Embryonic facial prominence (tissue), 1 donor: ENCODE results near the gene PIK3R3.

Experiments
- DNase-seq: peaks from one replicate; pipeline ENCODE4 v3.0.0-alpha.2; 2016; ENCODE audit errors: extremely low spot score

The PIK3R3 gene

GRCh38 chr1:46132529-46133180 is at the start of gene PIK3R3:
PIK3R3 (minus strand) TSS chr1:46132629; CDS start chr1:46131952, 677 bp downstream.
- peak; percentile 99 for DNase-seq

- no peak for DNase-seq
Measured at GRCh38 chr1:46181343-46182260, 49.2 kb upstream of the PIK3R3 start.

- DNase-seq, result no peak
Measured at GRCh38 chr1:46180082-46180616, 47.7 kb upstream of the PIK3R3 start.

DNA sequence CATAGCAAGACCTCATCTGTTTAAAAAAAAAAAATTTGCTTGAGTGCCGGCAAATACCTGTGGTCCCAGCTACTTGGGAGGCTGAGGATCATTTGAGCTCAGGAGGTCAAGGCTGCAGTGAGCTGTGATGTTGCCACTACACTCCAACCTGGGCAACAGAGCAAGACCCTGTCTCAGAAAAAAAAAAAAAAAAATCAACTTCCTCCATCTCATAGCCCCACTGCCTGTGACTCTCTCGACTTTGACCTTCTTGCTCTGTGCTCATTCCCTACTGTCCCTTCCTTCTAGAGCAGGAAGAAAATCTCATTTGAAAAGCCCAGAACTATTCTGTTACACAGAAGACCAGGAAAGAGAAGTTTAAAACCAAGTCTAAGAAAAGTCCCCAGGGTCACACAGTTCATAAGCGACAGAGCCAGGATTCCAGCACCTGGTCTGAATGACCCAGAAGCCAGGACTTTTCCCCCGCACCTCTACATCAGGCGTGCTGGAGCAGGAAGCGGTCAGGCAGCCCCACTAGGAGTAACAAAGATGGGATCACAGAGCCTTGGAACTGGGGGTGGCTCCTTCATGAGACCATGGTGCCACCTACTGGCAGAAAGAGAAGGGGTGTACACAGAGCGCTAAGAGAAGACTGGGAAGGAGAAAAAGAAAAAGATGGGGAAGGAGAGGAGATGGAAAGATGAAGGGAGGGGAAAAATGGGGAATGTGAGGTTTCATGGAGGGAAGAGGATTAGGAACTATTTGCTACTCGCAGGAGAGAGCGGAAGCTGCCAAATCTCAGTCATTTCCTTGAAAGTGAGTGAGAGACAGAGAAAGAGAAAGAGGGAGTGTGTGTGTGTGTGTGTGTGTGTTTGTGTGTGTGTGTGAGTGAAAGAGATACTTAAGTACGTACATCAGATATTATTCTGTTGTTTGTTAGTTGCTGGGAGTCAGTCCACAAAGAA is 47.0 kb upstream of the PIK3R3 start:
- peak; percentile 85 for DNase-seq

DNA sequence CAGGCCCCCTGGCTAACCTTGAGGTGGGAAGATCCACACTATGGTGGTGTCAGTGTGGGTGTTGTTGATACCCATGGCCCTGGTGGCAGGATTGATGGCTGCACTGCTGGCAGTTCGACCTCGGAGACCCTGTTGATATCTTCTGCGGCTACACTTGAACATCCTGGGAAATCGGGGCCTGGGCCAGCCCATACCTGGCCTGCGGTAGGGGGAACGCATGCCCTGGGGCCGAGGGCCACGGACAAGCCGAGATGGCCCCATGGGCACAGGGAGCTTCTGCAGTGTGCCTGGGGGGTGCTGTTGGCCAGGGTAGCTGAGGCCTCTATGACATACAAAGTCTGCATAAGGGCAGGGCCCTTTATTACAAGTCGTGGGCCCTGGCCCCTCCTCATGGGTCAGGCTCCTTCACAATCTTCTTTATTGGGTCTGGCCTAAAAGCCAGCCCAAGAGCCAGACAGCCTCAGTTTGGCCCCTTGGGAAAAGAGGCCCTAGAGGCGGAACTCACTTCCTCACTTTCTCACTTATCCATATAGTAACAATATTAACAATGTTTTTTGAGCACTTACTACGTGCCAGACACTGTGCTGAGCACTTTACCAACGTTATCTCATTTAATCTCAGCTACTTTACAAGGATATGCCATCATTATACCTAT is 43.9 kb upstream of the PIK3R3 start, which contains the start of gene P3R3URF:
Gene P3R3URF, minus strand, starts transcription at position 278 of the 655 bp plus-strand sequence. Its CDS starts 17 bp downstream, at position 261.
- DNase-seq, result no peak

- no peak for DNase-seq
Measured at GRCh38 chr1:46175243-46175642, 42.8 kb upstream of the PIK3R3 start.

DNA sequence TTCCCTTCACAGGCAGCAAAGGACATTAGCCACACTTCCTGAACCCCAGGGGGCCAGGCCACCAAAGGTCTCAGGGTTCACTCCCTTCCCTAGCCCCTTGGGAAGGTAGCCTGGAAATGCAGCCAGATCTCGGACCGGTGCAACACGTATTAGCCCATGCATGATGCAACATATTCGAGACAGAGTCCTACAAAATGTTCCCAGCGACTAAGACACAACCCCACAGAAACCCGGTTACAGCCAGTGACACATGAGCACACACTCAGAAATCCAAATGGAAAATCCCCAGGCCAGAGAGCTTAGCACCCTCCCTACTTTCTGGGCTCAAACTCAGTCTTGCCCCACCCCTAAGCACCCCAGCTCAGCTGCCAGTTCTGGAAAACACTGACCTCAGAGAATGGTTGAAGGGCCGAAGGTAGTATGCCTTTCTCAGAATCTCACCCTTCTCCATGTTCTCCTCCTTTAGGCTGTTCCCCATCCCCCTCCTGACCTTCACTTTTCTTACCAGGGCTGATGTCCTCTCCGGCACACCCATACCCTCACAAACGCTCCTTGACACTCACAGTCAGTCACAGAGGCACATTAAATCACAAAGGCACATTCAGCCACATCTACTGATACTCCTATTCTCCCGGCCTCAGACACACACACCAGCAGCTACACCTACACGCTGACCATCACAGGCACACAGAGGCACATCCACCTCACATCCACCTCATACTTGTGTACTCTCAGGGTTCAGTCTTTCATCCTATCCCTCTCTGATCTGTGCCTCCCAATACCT is 42.2 kb upstream of the PIK3R3 start, which contains the start of gene TSPAN1:
Gene TSPAN1, plus strand, starts transcription at position 640 of the 784 bp plus-strand sequence. CDS start 6,021 bp downstream, outside the sequence.
- no peak for DNase-seq

DNA sequence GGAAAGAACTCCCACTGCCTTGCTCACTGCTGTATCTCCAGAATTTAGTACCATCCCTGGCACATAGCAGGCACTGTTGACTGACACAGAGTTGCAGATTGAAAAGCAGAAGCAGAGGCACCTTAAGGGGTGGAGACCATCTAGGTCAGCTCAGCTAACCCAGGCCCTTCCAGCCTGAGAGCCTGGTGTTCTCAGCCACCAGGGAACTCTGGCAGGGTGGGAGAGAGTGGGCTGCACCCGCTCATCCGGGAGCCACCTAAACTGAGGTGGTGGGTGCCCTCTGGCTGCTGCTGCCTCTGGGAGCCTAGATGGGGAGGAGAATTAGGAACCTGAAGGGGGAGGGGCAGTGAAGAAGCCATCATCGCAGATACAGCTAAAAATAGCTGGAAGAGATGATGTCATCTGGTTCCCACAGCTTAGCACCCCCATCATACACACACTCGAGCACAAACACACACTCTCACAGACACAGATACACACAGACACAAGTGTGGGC is 41.0 kb upstream of the PIK3R3 start:
- DNase-seq, result no peak

GRCh38 chr1:46172321-46172720 is 39.9 kb upstream of the PIK3R3 start:
- DNase-seq, result no peak

GRCh38 chr1:46171871-46172270 is 39.4 kb upstream of the PIK3R3 start:
- no peak for DNase-seq

GRCh38 chr1:46171351-46171750 is 38.9 kb upstream of the PIK3R3 start:
- DNase-seq, result no peak

GRCh38 chr1:46169811-46170454 is 37.5 kb upstream of the PIK3R3 start:
- DNase-seq, result no peak

DNA sequence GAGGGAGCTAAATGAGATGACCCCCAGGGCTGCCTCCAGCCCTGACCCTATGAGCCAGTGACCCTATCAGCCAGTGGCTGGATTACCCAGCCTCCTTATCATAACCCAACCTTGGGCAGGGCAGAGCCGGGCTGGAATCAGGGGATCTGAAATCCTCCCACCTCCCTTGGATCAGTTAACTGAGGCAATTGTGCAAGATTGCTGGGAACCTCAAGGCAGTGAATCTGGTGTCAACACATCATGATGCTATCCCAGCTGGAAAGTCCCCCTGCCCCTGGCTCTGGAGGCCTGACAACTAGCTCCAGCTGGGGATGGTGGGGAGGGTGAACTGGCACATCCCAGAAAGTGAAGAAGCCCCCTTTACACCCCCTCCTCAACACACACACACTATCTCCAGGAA is 36.0 kb upstream of the PIK3R3 start:
- DNase-seq, result no peak

DNA sequence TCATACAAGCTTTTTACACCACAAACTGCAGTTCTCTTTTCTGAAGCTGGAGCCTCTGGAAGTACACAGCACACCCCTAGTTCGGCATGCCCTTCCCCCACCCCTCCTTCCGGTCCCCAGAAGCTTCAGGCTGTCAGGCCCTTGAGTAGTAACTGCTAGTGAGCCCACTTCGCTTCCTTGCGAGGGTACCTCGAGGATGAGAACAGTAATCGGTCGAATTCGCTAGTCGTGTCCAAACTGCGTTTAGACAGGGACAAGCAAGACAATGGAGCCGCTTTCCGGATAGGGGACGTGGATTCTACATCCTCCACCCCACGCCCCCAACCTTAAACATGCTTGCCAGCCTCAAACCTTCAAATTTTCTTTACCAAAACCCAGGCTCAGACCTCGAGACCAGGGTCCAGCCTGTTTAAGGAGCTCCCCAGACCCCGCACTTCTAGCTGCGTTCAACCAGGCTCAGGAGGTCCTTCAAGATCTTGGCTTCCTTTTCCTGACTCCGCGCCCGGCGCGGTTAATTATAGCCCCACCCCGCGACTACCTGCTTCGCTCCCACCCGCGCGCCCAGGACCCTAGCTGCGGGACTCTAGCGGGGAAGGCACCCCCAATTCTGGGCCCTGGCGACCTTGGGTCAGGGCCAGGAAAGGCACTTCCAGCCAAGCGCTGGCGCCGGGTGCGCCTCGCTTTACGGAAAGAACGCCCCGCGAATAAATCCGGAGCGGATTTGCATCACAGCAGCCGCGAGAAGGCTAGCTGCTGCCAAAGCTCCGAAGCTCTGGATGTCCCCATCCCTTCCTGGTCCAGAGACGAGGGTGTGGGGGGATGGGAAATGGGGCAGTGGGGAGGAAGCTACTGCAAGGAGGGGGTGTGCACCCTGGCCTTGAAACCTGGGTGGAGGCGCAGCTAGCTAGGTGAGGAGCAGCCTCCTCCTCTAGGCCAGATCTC is 34.4 kb upstream of the PIK3R3 start:
- DNase-seq, result no peak

DNA sequence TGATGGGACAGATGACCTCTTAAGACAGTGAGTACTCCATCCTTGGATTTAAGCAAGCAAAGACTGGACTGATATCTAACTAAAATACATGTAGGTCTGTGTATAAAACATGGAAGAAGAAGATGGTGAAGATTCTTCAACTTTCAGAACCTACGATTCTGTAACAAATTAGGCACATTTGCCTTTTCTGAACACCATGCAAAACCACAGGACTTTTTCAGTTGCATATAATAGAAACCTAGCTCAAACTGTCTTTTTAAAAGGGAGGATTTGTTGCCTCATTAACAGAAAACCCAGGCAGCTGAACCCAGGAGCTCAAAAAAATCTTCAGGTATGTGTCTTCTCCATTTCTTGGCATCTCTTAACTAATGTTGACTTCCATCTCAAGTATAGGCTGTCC is 27.8 kb upstream of the PIK3R3 start:
- no peak for DNase-seq

- DNase-seq, result no peak
Measured at GRCh38 chr1:46159516-46159915, 27.1 kb upstream of the PIK3R3 start.

DNA sequence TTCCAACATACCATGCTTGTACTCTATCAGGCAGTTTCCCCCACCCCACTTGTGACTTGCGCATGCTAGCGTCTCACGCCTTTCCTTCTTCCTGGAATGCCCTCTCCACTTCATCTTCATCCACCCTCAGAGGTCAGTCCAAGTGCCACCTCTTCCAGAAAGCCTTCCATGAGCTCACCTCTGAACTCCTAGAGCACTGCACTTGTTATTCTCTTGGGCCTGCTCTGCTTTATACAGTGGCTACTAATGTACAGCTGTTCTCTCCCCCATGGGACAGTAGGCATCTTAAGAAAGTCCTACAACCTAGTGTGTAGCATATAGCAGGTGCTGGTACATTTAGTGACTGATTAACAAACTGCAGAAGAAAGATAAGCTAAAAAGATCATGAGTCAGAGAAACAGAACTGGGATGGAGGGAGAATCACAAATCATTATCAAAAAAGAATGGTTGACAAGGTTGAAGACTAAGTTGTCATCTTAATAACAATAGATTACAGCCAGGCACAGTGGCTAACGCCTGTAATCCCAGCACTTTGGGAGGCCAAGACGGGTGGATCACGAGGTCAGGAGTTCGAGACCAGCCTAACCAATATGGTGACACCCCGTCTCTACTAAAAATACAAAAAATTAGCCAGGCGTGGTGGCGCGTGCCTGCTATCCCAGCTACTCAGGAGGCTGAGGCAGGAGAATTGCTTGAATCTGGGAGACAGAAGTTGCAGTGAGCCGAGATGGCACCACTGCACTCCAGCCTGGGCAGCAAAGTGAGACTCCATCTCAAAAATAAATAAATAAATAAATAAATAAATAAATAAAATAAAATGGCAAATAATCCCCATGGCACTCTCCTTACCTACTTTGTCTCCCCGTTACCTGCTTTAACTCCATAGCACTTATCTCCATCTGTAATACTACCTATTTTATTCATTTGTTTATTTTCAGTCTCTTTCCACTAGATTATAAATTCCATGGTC is 26.2 kb upstream of the PIK3R3 start:
- DNase-seq, result no peak
